Psoas muscle (tissue), 8 donors: ENCODE measurements around the gene TMEM143. TPM values are rescaled to one million over a fixed set of nuclear protein-coding genes. Genes with fewer than 3 reads are reported as not detected.
"Not testable (repeated sequence)": the region's sequence is repeated elsewhere in the genome, so short reads cannot be mapped to it uniquely, and the experiment has no call there.

ENCODE experiments used
- ATAC-seq, 4 donors: fragments of 200-7000 bp; cut with Tn5 transposase; one replicate each; pipeline ENCODE4 v1.9.1; 2020; ENCODE audit warnings: moderate library complexity in 3 of 4, mild to moderate bottlenecking in 2 of 4
- DNase-seq, 2 donors: peaks; one replicate each; pipeline ENCODE4 v3.0.0-alpha.2; 2020
- H3K27ac ChIP-seq: fragments of 200-600 bp; one replicate; pipeline ENCODE4 v1.8.0; 2022
- H3K27me3 ChIP-seq, 3 donors: fragments of 200-600 bp in 1 of 3; one replicate each; pipeline versions ENCODE4 v1.6.1 to v1.8.0; 2013 to 2022; ENCODE audit warnings: low read length in 2 of 3, mild to moderate bottlenecking in 2 of 3, moderate library complexity in 1 of 3; ENCODE audit not compliant: insufficient read depth in 3 of 3
- H3K36me3 ChIP-seq, 2 donors: fragments of 200-600 bp in 1 of 2; one replicate each; pipeline versions ENCODE4 v1.6.1 to v1.8.0; 2013 to 2022; ENCODE audit warnings: low read depth in 1 of 2, mild to moderate bottlenecking in 1 of 2, moderate library complexity in 1 of 2; ENCODE audit not compliant: insufficient read depth in 1 of 2
- H3K4me1 ChIP-seq: fragments of 200-600 bp; one replicate; pipeline ENCODE4 v1.8.0; 2022
- H3K4me3 ChIP-seq: fragments of 200-600 bp; one replicate; pipeline ENCODE4 v1.8.0; 2022; ENCODE audit warnings: mild to moderate bottlenecking
- H3K9me3 ChIP-seq: fragments of 200-600 bp; one replicate; pipeline ENCODE4 v1.8.0; 2022
- CTCF ChIP-seq: fragments of 200-600 bp; IDR thresholded peaks from one replicate; pipeline ENCODE4 v1.8.0; 2022; ENCODE audit warnings: antibody characterized with exemption
- WGBS, 3 donors: extraction: QIAGEN DNeasy Blood & Tissue Kit; methylation state at CpG; one replicate each; pipeline versions ENCODE4 v1.1.6 to v1.1.7; 2013; 5-methylcytosine and 5-hydroxymethylcytosine counted together
- intact Hi-C, 2 donors: fragments of 100-400 bp; cut with DNase I; formaldehyde crosslinking; loops; one replicate each; pipeline versions ENCODE4 v1.11.0 to v1.14.2; 2022
- polyA plus RNA-seq, 3 donors: library from polyadenylated mRNA; stranded (reverse); fragments of 200-250 nt; gene quantifications; one replicate each; pipeline ENCODE4 v1.2.3, GENCODE V29; 2013
- total RNA-seq, 4 donors: library from RNA; stranded (reverse); fragmentation: NEBNext Ultra II Directional in 2 of 4; extraction: Animal tissue kit (Norgen Biotek cat#: 25700) in 2 of 4; gene quantifications; one replicate each; pipeline versions ENCODE4 v1.2.1 to v1.2.4, GENCODE V29; 2021 to 2023
- donor health status: healthy with polysubstance abuse.
- donor health status: DM: no; HTN: no; CAD: no; lungs with moderate emphysema.
- donor health status: Bipolar disorder and iron deficiency.
- donor health status: healthy.
- donor health status: DM: yes; HTN: yes; CAD: no.
- donor health status: DM: no; HTN: no; CAD: no.
- donor health status: DM: no; HTN: no; CAD: no.
- donor health status: DM: yes; HTN: yes; CAD: no.

Gene TMEM143
- total and polyA plus RNA-seq, 7 donors, result 17.1 to 65.1 (median 52.0) TPM

GRCh38 chr19:48372904-48373303 lies 9.2 kb upstream of the TMEM143 start:
- H3K36me3 ChIP-seq, result no peaks in the 10 kb centered on the region
- no peaks in the 10 kb centered on the region for H3K9me3 ChIP-seq
- H3K27me3 ChIP-seq, result no peaks in the 10 kb centered on the region
- 55 to 64% (median 61%) methylated on average over 4 of the region's 4 CpGs for WGBS, 3 donors
- no peak for TF ChIP-seq CTCF
- DNase-seq (no peak), ATAC-seq (no peak)
- H3K4me1 ChIP-seq, result no peaks in the 10 kb centered on the region
- intact Hi-C loops, result no loop called here
- no peak overlapping the region for H3K27ac ChIP-seq
- no peak overlapping the region for H3K4me3 ChIP-seq

- H3K27me3 ChIP-seq, H3K4me1 ChIP-seq, H3K4me3 ChIP-seq, H3K9me3 ChIP-seq, H3K27ac ChIP-seq, ATAC-seq, intact Hi-C loops, DNase-seq, H3K36me3 ChIP-seq: not testable (repeated sequence)
- 93 to 96% (median 96%) methylated on average over 5 of the region's 5 CpGs for WGBS, 3 donors
Observed at GRCh38 chr19:48371771-48372170, 8.0 kb upstream of the TMEM143 start.

GRCh38 chr19:48371367-48371766 lies 7.6 kb upstream of the TMEM143 start:
- Histone ChIP-seq H3K36me3 (no peaks in the 10 kb centered on the region), H3K4me1 (no peaks in the 10 kb centered on the region), H3K4me3 (no peak overlapping the region), H3K27me3 (no peaks in the 10 kb centered on the region), H3K9me3 (no peaks in the 10 kb centered on the region), H3K27ac (no peak overlapping the region)
- ATAC-seq (no peak), DNase-seq (no peak)
- WGBS, 3 donors, result 72 to 83% (median 74%) methylated on average over 7 of the region's 7 CpGs
- intact Hi-C loops, result no loop called here
- no peak for TF ChIP-seq CTCF

- DNase-seq (no peak), ATAC-seq (no peak)
- no peak for TF ChIP-seq CTCF
- 77 to 89% (median 86%) methylated on average over 4 of the region's 4 CpGs for WGBS, 3 donors
- Histone ChIP-seq H3K27me3 (no peaks in the 10 kb centered on the region), H3K9me3 (no peaks in the 10 kb centered on the region), H3K36me3 (no peaks in the 10 kb centered on the region), H3K4me3 (no peak overlapping the region), H3K4me1 (no peaks in the 10 kb centered on the region), H3K27ac (no peak overlapping the region)
- intact Hi-C loops, result no loop called here
Observed at GRCh38 chr19:48370955-48371354, 7.2 kb upstream of the TMEM143 start.

GRCh38 chr19:48368936-48369335 lies 5.2 kb upstream of the TMEM143 start:
- intact Hi-C loops, result no loop called here
- no peaks in the 10 kb centered on the region for H3K36me3 ChIP-seq
- ATAC-seq (no peak), DNase-seq (no peak)
- no peak overlapping the region for H3K4me3 ChIP-seq
- no peaks in the 10 kb centered on the region for H3K9me3 ChIP-seq
- H3K27me3 ChIP-seq, result no peaks in the 10 kb centered on the region
- WGBS, 3 donors, result 52 to 56% (median 54%) methylated on average over 10 to 14 of the region's 14 CpGs
- no peak overlapping the region for H3K27ac ChIP-seq
- TF ChIP-seq CTCF, result no peak
- H3K4me1 ChIP-seq, result peaks cover 4% of the 10 kb centered on the region
